ENCODE measurements around the gene CHRM4. TPM values are rescaled to one million over a fixed set of nuclear protein-coding genes. Genes with fewer than 3 reads are reported as not detected.

Gene CHRM4
- total RNA-seq, 1 donor from 2014 or later, result 0.35 TPM

- POLR2A ChIA-PET, result no interaction called here
- TF ChIP-seq CTCF (IDR thresholded peaks at IDR 0.05), result no peak
- H3K4me1 Mint-ChIP-seq, result peaks cover 24% of the 10 kb centered on the region
- CTCF ChIA-PET, result no interaction called here
- DNase-seq (no peak), ATAC-seq (ENCODE audit: low read depth) (no peak)
- peaks cover 13% of the 10 kb centered on the region for H3K27me3 Mint-ChIP-seq
- H3K4me3 Mint-ChIP-seq, result no peak overlapping the region
- no peak overlapping the region for H3K27ac Mint-ChIP-seq
- intact Hi-C loops (cut with micrococcal nuclease), result no loop called here
- no peaks in the 10 kb centered on the region for H3K9me3 Mint-ChIP-seq
- peaks cover 3% of the 10 kb centered on the region for H3K36me3 Mint-ChIP-seq (ENCODE audit: low read depth)
These were observed 49.3 kb downstream of the CHRM4 start for GRCh38 chr11:46342239-46342638.

- CTCF ChIA-PET, result no interaction called here
- intact Hi-C loops (cut with micrococcal nuclease), result no loop called here
- ATAC-seq (ENCODE audit: low read depth) (no peak), DNase-seq (no peak)
- Mint-ChIP-seq H3K36me3 (ENCODE audit: low read depth) (no peaks in the 10 kb centered on the region), H3K27me3 (peaks cover 16% of the 10 kb centered on the region), H3K4me3 (no peak overlapping the region), H3K4me1 (peaks cover 18% of the 10 kb centered on the region), H3K9me3 (no peaks in the 10 kb centered on the region), H3K27ac (no peak overlapping the region)
- TF ChIP-seq CTCF (IDR thresholded peaks at IDR 0.05), result no peak
- POLR2A ChIA-PET, result no interaction called here
These were observed 50.1 kb downstream of the CHRM4 start for GRCh38 chr11:46341454-46341853.

GRCh38 chr11:46339816-46340215 is 51.8 kb downstream of the CHRM4 start:
- Mint-ChIP-seq H3K4me1 (peaks cover 2% of the 10 kb centered on the region), H3K36me3 (ENCODE audit: low read depth) (no peaks in the 10 kb centered on the region), H3K27me3 (peaks cover 26% of the 10 kb centered on the region), H3K9me3 (no peaks in the 10 kb centered on the region), H3K4me3 (no peak overlapping the region), H3K27ac (no peak overlapping the region)
- DNase-seq, result no peak
- ATAC-seq (ENCODE audit: low read depth), result no peak
- CTCF ChIA-PET, result interaction anchor here (1.2 kb wide), 1 partner anchor 9 kb away, joined by 3 read pairs; no protein-coding TSS in a partner anchor
- POLR2A ChIA-PET, result no interaction called here
- TF ChIP-seq CTCF (IDR thresholded peaks at IDR 0.05), result no peak
- intact Hi-C loops (cut with micrococcal nuclease), result no loop called here

GRCh38 chr11:46338988-46339666 is 52.4 kb downstream of the CHRM4 start:
- peaks cover 33% of the 10 kb centered on the region for H3K27me3 Mint-ChIP-seq
- intact Hi-C loops (cut with micrococcal nuclease), result no loop called here
- no peaks in the 10 kb centered on the region for H3K4me1 Mint-ChIP-seq
- no peaks in the 10 kb centered on the region for H3K9me3 Mint-ChIP-seq
- no peak overlapping the region for H3K27ac Mint-ChIP-seq
- TF ChIP-seq CTCF (IDR thresholded peaks at IDR 0.05), result no peak
- ATAC-seq (ENCODE audit: low read depth), result no peak
- no peak overlapping the region for H3K4me3 Mint-ChIP-seq
- no peaks in the 10 kb centered on the region for H3K36me3 Mint-ChIP-seq (ENCODE audit: low read depth)
- DNase-seq, result no peak
- POLR2A ChIA-PET, result interaction anchor here (0.6 kb wide), 1 partner anchor 111 kb away, joined by 8 read pairs; no protein-coding TSS in a partner anchor
- CTCF ChIA-PET, result no interaction called here

- ChIA-PET POLR2A (interaction anchor here (0.6 kb wide), 1 partner anchor 112 kb away, joined by 8 read pairs; no protein-coding TSS in a partner anchor), CTCF (no interaction called here)
- H3K4me3 Mint-ChIP-seq, result no peak overlapping the region
- no peak for DNase-seq
- TF ChIP-seq CTCF (IDR thresholded peaks at IDR 0.05), result no peak
- peaks cover 1% of the 10 kb centered on the region for H3K4me1 Mint-ChIP-seq
- no peak overlapping the region for H3K27ac Mint-ChIP-seq
- H3K27me3 Mint-ChIP-seq, result peaks cover 38% of the 10 kb centered on the region
- intact Hi-C loops (cut with micrococcal nuclease), result no loop called here
- no peak for ATAC-seq (ENCODE audit: low read depth)
- H3K36me3 Mint-ChIP-seq (ENCODE audit: low read depth), result no peaks in the 10 kb centered on the region
- no peaks in the 10 kb centered on the region for H3K9me3 Mint-ChIP-seq
These were observed 53.0 kb downstream of the CHRM4 start for GRCh38 chr11:46338636-46338987.

Data from activated B cell treated with CpG ODN at 0.5 μM for 24 hours (primary cell).